Fibroblast of pulmonary artery (primary cell): ENCODE data around the gene ATP6V0D1.
A peak's percentile ranks its signal among the peaks of the same experiment; 100 is the strongest.

Experiments used
- DNase-seq: peaks from one replicate; pipeline ENCODE4 v3.0.0-alpha.2; 2010; ENCODE audit warnings: low read depth
- H3K4me3 ChIP-seq: replicated peaks from 2 replicates; pipeline ENCODE4 v1.5.1; 2011; ENCODE audit warnings: low read depth, mild to moderate bottlenecking, control low read depth, low read length, moderate library complexity
- CTCF ChIP-seq: IDR thresholded peaks from 2 replicates; pipeline ENCODE4 v1.5.1; 2011; ENCODE audit warnings: mild to moderate bottlenecking, control low read depth, low read length, inconsistent platforms; ENCODE audit errors: missing control alignments

ATP6V0D1 gene

DNA sequence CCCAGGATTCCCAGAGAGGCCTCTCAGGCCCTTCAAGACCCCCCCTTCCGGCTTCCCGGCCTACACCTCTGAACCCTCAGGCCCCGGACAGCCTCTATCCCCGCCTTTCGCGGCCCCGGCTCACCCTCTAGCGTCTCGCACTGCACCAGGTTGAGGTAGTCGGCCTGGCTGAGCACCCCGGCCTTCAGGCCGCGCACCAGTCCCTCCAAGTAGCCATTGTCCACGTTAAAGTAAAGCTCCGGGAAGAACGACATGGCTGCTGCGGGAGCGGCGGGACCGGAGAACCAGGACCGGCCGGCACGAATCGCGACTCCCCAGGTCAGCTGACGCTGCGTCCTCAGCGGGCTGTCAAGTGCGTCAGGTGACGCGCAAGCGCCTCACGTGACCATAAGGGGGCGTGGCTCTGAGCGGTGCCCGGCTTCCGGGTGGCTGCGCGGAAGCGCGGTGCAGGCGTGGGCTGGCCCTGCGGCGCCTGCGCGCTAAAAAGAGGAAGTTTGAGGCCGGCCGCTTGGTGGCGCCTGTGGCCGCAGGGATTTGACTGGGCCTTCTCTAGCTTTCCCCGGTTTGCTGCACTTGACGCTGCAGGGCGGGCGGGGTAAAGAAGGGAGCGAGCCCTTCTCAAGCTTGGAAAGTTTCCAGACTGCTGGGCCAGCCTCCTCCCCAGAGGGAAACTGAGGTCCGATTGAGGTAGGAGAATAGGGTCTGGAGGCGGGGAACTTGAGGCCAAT is at the start of gene ATP6V0D1:
TSS of gene ATP6V0D1 (minus strand) at position 325 of the 728 bp plus-strand sequence. CDS start at position 254, 71 bp downstream.
- DNase-seq: peak; percentile 99
- peak within 1 kb of the TSS; percentile 84 for H3K4me3 ChIP-seq
- peak; percentile 70 for TF ChIP-seq CTCF

- DNase-seq: peak; percentile 81
Observed at GRCh38 chr16:67530013-67530939, 49.3 kb upstream of the ATP6V0D1 start.

DNA sequence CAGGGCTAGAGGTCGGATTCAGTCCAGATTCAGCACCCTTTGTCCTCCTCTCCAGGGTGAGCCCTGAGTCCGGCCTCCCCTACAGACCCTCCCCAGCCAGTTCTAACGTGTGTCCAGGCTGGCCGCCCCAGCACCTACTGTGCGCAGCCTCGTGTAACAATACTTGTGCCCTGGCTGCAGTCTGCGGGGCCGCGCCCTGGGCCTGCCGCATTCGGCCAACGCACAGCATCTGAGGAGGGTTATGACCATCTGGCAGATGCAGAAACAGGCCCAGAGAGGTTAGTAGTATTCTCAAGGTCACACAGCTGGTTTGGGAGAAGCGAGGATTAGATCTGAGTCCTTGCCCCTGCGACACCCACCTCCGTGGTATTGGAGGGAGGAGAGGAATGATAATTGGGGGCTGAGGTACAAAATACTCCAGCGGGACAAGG is 48.6 kb upstream of the ATP6V0D1 start:
- peak overlapping the region; percentile 70 for H3K4me3 ChIP-seq
- TF ChIP-seq CTCF: no peak
- DNase-seq: peak; percentile 25

More at GRCh38 chr16:67530013-67530939, 49.3 kb upstream of the ATP6V0D1 start:
- no peak for TF ChIP-seq CTCF
- H3K4me3 ChIP-seq: peak overlapping the region; percentile 70

DNA sequence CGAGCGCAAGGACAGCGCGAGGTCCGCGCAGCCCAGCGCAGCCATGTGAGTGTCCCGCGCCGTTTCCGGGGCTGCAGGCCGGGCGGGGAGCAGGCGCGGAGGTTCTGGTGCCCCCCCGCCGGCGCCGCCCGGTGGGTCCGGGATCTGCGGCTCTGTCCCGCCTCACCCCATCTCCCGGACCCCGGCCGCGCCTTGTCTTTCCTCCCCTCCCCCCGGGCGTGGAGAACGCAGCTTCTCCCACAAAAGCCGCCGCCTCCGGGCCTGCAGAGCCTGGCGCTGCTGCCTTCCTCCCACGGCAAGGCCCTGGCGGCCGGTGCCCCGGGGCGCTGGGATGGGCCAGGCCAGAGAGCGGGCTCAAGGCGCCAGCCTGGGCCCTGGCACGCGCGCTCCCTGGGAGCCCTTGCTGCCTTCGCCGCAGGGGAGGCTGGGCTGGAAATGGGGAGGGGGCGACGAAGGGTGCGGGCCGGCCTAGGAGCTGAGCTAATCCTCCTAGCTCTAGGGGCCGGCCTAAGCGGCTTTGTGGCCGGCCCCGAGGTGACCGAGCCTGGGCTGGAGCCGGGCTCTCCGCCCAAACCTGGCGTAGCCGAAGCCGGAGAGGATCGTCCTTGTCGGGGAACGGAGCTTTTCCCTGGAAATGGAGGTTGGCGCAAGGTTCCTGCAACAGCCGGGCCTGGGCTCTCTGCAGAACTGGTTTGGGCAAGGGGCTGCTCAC is 48.1 kb upstream of the ATP6V0D1 start:
- peak overlapping the region; percentile 70 for H3K4me3 ChIP-seq
- peak; percentile 44 for DNase-seq
- TF ChIP-seq CTCF: no peak

DNA sequence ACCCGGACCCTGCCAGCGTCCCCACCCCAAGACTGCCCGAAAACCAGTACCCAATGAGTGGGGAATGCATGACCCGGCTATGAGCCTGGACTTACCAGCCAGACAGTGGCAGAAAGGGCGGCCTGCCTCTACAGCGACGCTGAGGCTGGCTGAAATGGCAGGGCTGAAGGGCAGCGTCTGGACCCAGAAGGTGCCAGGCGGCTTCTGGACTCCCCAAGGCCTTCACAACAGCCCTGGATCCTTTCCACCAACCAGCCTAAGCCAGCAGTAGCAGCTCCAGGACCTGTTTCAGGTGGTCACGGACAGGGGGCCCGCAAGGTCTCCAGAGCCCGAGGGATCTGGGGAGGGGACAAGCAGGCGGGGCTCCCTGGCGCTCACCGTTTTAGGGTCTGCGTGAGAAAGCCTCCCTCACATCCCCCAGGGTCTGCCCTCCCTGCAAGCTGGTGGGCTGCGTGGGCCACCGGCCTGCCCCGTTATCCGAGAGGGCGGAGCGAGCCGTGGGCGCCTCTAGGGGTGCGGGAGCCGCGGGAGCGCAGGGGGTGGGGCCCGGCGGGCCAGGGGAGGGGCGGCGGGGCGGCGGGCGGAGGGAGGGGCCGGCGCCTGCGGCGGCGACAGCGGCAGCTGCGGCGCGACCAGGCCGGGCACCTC is 47.4 kb upstream of the ATP6V0D1 start, which contains the start of gene RIPOR1:
TSS of gene RIPOR1 (plus strand) at position 608 of the 648 bp plus-strand sequence. CDS start 9,618 bp downstream, outside the sequence.
- no peak for DNase-seq

More for the DNA sequence above, 47.4 kb upstream of the ATP6V0D1 start, which contains the start of gene RIPOR1:
- TF ChIP-seq CTCF: no peak
- peak within 1 kb of the TSS; percentile 70 for H3K4me3 ChIP-seq
